ENCODE results near the gene GPRIN3.
"Not testable (repeated sequence)": the region's sequence is repeated elsewhere in the genome, so short reads cannot be mapped to it uniquely, and the experiment has no call there.

The GPRIN3 gene

GRCh38 chr4:89309154-89309553 lies 1.6 kb upstream of the GPRIN3 start:
- DNase-seq = not testable (repeated sequence)

GRCh38 chr4:89308161-89308500 lies 531 bp upstream of the GPRIN3 start:
- no peak for DNase-seq

GRCh38 chr4:89307178-89307445 lies 488 bp downstream of the GPRIN3 start:
- DNase-seq = no peak

GRCh38 chr4:89306486-89307177 lies 968 bp downstream of the GPRIN3 start:
- DNase-seq = no peak

GRCh38 chr4:89305712-89306437 lies 1.7 kb downstream of the GPRIN3 start:
- no peak for DNase-seq

GRCh38 chr4:89305028-89305427 lies 2.6 kb downstream of the GPRIN3 start:
- DNase-seq = no peak

GRCh38 chr4:89303814-89304388 lies 3.7 kb downstream of the GPRIN3 start:
- no peak for DNase-seq

- DNase-seq = peak; percentile 43
Measured at GRCh38 chr4:89303177-89303576, 4.4 kb downstream of the GPRIN3 start.

GRCh38 chr4:89301902-89302301 lies 5.7 kb downstream of the GPRIN3 start:
- no peak for DNase-seq

- no peak for DNase-seq
Measured at GRCh38 chr4:89301003-89301402, 6.6 kb downstream of the GPRIN3 start.

GRCh38 chr4:89300499-89300898 lies 7.1 kb downstream of the GPRIN3 start:
- DNase-seq = no peak

- DNase-seq = no peak
Measured at GRCh38 chr4:89300060-89300459, 7.5 kb downstream of the GPRIN3 start.

- DNase-seq = no peak
Measured at GRCh38 chr4:89299153-89299791, 8.3 kb downstream of the GPRIN3 start.

GRCh38 chr4:89298788-89299152 lies 8.8 kb downstream of the GPRIN3 start:
- DNase-seq = no peak

GRCh38 chr4:89298155-89298554 lies 9.4 kb downstream of the GPRIN3 start:
- DNase-seq = peak; percentile 32

- DNase-seq = no peak
Measured at GRCh38 chr4:89296896-89297295, 10.7 kb downstream of the GPRIN3 start.

GRCh38 chr4:89296399-89296798 lies 11.2 kb downstream of the GPRIN3 start:
- DNase-seq = no peak

- DNase-seq = no peak
Measured at GRCh38 chr4:89295415-89295927, 12.1 kb downstream of the GPRIN3 start.

- DNase-seq = no peak
Measured at GRCh38 chr4:89294573-89295269, 12.9 kb downstream of the GPRIN3 start.

- DNase-seq = no peak
Measured at GRCh38 chr4:89293299-89293698, 14.3 kb downstream of the GPRIN3 start.

GRCh38 chr4:89290727-89291516 lies 16.7 kb downstream of the GPRIN3 start:
- DNase-seq = no peak

GRCh38 chr4:89289312-89289711 lies 18.3 kb downstream of the GPRIN3 start:
- DNase-seq = no peak

- DNase-seq = no peak
Measured at GRCh38 chr4:89288430-89288829, 19.2 kb downstream of the GPRIN3 start.

Data from activated CD4-positive, alpha-beta T cell treated with anti-CD3 and anti-CD28 coated beads, Interleukin-2, amount 50 U/mL, for 1 hour (primary cell).